ENCODE results near the gene CAMTA1. TPM values are rescaled to one million over a fixed set of nuclear protein-coding genes. Genes with fewer than 3 reads are reported as not detected.

The CAMTA1 gene
- total and polyA plus RNA-seq, 8 donors, result 42.8 to 213 (median 118) TPM

GRCh38 chr1:6902153-6902552, 116.9 kb downstream of the CAMTA1 start:
- intact Hi-C loops (cut with DNase I; ENCODE audit: low total_unique reads), result no loop called here
- 70 to 90% (median 81%) methylated on average over 2 of the region's 2 CpGs for WGBS, 5 donors
- no peaks in the 10 kb centered on the region for H3K4me1 ChIP-seq
- peaks cover 0 to 2% (median 0%) of the 10 kb centered on the region in 3 donors for H3K27me3 ChIP-seq
- no peak for DNase-seq
- no peak for TF ChIP-seq POLR2AphosphoS5 (IDR thresholded peaks at IDR 0.05)
- TF ChIP-seq EP300 (IDR thresholded peaks at IDR 0.05), result no peak
- no peak for TF ChIP-seq POLR2A (IDR thresholded peaks at IDR 0.05)
- TF ChIP-seq, protein P1, sequence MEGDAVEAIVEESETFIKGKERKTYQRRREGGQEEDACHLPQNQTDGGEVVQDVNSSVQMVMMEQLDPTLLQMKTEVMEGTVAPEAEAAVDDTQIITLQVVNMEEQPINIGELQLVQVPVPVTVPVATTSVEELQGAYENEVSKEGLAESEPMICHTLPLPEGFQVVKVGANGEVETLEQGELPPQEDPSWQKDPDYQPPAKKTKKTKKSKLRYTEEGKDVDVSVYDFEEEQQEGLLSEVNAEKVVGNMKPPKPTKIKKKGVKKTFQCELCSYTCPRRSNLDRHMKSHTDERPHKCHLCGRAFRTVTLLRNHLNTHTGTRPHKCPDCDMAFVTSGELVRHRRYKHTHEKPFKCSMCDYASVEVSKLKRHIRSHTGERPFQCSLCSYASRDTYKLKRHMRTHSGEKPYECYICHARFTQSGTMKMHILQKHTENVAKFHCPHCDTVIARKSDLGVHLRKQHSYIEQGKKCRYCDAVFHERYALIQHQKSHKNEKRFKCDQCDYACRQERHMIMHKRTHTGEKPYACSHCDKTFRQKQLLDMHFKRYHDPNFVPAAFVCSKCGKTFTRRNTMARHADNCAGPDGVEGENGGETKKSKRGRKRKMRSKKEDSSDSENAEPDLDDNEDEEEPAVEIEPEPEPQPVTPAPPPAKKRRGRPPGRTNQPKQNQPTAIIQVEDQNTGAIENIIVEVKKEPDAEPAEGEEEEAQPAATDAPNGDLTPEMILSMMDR (IDR thresholded peaks at IDR 0.05), result no peak
- no peaks in the 10 kb centered on the region for H3K9me3 ChIP-seq
- H3K36me3 ChIP-seq, result no peaks in the 10 kb centered on the region
- no peak overlapping the region for H3K4me3 ChIP-seq
- H3K27ac ChIP-seq, result no peak overlapping the region

DNA sequence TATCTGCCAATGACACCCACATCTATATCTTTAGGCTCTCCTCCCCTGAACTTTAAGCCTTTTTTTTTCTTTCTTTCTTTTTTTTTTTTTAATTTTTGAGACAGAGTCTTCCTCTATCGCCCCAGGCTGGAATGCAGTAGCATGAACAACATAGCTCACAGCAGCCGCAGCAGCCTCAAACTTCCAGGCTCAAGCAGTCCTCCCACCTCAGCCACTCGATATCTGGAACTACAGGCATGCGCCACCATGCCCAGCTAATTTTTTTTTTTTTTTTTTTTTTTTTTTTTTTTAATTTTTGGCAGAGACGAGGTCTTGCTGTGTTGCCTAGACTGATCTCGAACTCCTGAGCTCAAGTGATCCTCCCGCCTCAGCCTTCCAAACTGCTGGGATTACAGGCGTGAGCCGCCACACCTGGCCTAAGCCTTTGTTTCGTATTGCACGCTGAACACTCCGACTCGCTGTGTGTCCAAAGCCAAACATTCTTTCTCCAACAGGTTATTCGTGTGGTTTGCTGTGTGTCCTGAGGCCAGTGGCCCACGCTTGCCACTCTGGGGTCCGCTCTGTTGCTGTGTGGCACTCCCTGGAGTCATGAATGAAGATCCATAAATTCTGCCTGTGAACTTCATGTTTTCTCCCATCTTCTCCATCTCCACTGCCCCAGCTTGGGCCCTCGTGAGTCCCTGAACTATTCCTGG, 119.4 kb downstream of the CAMTA1 start:
- peaks cover 0 to 3% (median 0%) of the 10 kb centered on the region in 4 donors for H3K4me1 ChIP-seq
- no peaks in the 10 kb centered on the region for H3K9me3 ChIP-seq
- TF ChIP-seq POLR2AphosphoS5 (IDR thresholded peaks at IDR 0.05) (no peak), EP300 (IDR thresholded peaks at IDR 0.05) (no peak), POLR2A (IDR thresholded peaks at IDR 0.05) (no peak)
- TF ChIP-seq, protein P1 (IDR thresholded peaks at IDR 0.05), result no peak
- intact Hi-C loops (cut with DNase I; ENCODE audit: low total_unique reads), result no loop called here
- H3K36me3 ChIP-seq, result no peaks in the 10 kb centered on the region
- no peak for DNase-seq
- H3K27me3 ChIP-seq, result peaks cover 0 to 7% (median 0%) of the 10 kb centered on the region in 3 donors
- H3K4me3 ChIP-seq, result no peak overlapping the region
- WGBS, 5 donors, result 87 to 92% (median 91%) methylated on average over 17 of the region's 17 CpGs
- H3K27ac ChIP-seq, result no peak overlapping the region

- no peak overlapping the region for H3K27ac ChIP-seq
- TF ChIP-seq, protein P1 (IDR thresholded peaks at IDR 0.05), result no peak
- TF ChIP-seq POLR2AphosphoS5 (IDR thresholded peaks at IDR 0.05), result no peak
- no peak for TF ChIP-seq EP300 (IDR thresholded peaks at IDR 0.05)
- no peak for TF ChIP-seq POLR2A (IDR thresholded peaks at IDR 0.05)
- intact Hi-C loops (cut with DNase I; ENCODE audit: low total_unique reads), result no loop called here
- no peak overlapping the region for H3K4me3 ChIP-seq
- peaks cover 0 to 3% (median 0%) of the 10 kb centered on the region in 4 donors for H3K4me1 ChIP-seq
- no peak for DNase-seq
- WGBS, 5 donors, result 85 to 91% (median 89%) methylated on average over 8 of the region's 8 CpGs
- no peaks in the 10 kb centered on the region for H3K9me3 ChIP-seq
- H3K36me3 ChIP-seq, result no peaks in the 10 kb centered on the region
- peaks cover 0 to 7% (median 1%) of the 10 kb centered on the region in 3 donors for H3K27me3 ChIP-seq
These were observed 120.1 kb downstream of the CAMTA1 start for GRCh38 chr1:6905331-6905730.

- Histone ChIP-seq H3K9me3 (no peaks in the 10 kb centered on the region), H3K27me3 (peaks cover 0 to 7% (median 6%) of the 10 kb centered on the region in 3 donors), H3K36me3 (no peaks in the 10 kb centered on the region), H3K4me1 (peaks cover 0 to 3% (median 0%) of the 10 kb centered on the region in 4 donors), H3K27ac (no peak overlapping the region), H3K4me3 (no peak overlapping the region)
- TF ChIP-seq EP300 (IDR thresholded peaks at IDR 0.05) (no peak), POLR2A (IDR thresholded peaks at IDR 0.05) (no peak), POLR2AphosphoS5 (IDR thresholded peaks at IDR 0.05) (no peak)
- TF ChIP-seq, protein P1 (IDR thresholded peaks at IDR 0.05), result no peak
- intact Hi-C loops (cut with DNase I; ENCODE audit: low total_unique reads), result no loop called here
- WGBS, 5 donors, result 74 to 82% (median 75%) methylated on average over 7 of the region's 7 CpGs
- no peak for DNase-seq
These were observed 120.5 kb downstream of the CAMTA1 start for GRCh38 chr1:6905790-6906189.

All from stomach (tissue), 9 donors.